ENCODE data around the gene SMG6. TPM values are rescaled to one million over a fixed set of nuclear protein-coding genes. Genes with fewer than 3 reads are reported as not detected.
"Not testable (repeated sequence)": the region's sequence is repeated elsewhere in the genome, so short reads cannot be mapped to it uniquely, and the experiment has no call there.

SMG6 gene
- total RNA-seq, 2 donors from 2014 or later = 12.5 to 22.1 TPM

DNA sequence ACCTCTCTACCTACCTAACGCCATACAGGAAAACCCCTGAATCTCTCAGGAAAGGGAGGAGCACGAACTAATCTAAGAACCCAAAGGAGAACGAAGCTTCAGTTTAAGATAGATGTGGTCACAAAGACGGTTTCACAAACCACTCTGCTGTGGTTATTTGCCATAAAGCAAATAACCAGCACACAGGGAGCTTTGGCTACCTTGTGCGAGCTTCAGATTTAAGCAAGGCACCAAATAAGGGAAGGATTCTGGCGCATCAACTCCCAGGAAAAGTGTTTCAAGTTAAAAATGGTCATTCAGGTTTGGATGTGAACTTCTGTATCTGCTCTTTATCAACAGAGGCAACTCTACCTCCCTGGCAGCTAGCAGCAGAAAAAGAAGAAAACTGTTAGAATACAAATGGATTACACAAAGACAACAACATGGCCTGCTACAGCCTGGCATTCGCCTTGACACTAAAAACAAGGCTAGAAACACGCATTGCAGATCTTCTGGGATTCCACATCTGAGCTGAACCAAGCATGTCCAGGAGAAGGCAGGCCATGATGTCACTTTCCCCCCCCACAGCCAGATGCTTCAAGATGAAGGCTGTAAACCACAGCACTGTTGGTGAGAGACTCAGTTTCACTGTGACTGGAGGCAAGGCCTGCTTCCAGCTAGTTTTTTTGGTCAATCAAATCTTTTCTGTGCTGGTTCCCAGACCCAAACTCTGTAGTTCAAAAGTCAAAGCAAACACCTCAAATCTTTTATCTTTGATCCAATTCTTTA is 43.6 kb downstream of the SMG6 start:
- DNase-seq = no peak
- no peaks in the 10 kb centered on the region for H3K27me3 ChIP-seq
- no peak overlapping the region for H3K27ac ChIP-seq
- H3K9me3 ChIP-seq = no peaks in the 10 kb centered on the region
- H3K4me3 ChIP-seq = no peak overlapping the region
- 79 to 90% methylated on average over 8 of the region's 8 CpGs for WGBS, 2 donors
- no peak for TF ChIP-seq POLR2A (IDR thresholded peaks at IDR 0.05)
- TF ChIP-seq, protein P1, sequence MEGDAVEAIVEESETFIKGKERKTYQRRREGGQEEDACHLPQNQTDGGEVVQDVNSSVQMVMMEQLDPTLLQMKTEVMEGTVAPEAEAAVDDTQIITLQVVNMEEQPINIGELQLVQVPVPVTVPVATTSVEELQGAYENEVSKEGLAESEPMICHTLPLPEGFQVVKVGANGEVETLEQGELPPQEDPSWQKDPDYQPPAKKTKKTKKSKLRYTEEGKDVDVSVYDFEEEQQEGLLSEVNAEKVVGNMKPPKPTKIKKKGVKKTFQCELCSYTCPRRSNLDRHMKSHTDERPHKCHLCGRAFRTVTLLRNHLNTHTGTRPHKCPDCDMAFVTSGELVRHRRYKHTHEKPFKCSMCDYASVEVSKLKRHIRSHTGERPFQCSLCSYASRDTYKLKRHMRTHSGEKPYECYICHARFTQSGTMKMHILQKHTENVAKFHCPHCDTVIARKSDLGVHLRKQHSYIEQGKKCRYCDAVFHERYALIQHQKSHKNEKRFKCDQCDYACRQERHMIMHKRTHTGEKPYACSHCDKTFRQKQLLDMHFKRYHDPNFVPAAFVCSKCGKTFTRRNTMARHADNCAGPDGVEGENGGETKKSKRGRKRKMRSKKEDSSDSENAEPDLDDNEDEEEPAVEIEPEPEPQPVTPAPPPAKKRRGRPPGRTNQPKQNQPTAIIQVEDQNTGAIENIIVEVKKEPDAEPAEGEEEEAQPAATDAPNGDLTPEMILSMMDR (IDR thresholded peaks at IDR 0.05) = no peak
- intact Hi-C loops (cut with DNase I) = no loop called here
- no peaks in the 10 kb centered on the region for H3K4me1 ChIP-seq
- ATAC-seq = no peak
- no peaks in the 10 kb centered on the region for H3K36me3 ChIP-seq (replicated peaks in 1 of 2; ENCODE audit: insufficient read depth in 1 of 2, low read depth in 2 of 2)

DNA sequence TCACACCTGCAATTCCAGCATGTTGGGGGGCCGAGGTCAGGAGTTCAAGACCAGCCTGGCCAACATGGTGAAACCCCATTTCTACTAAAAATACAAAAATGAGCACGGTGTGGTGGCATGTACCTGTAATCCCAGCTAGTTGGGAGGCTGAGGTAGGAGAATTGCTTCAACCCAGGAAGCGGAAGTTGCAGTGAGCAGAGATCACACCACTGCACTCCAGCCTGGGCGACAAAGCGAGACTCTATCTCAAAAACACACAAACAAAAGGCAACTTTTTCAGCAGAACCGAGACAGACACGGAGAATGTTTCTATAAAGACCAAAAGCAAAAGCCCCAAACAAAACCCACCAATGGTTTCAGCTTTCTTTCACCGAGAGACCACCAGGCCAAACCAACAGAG is 44.8 kb downstream of the SMG6 start:
- H3K4me3 ChIP-seq; DNase-seq; H3K27me3 ChIP-seq; ATAC-seq; H3K36me3 ChIP-seq (replicated peaks in 1 of 2; ENCODE audit: insufficient read depth in 1 of 2, low read depth in 2 of 2); H3K4me1 ChIP-seq; intact Hi-C loops (cut with DNase I); H3K9me3 ChIP-seq; H3K27ac ChIP-seq: not testable (repeated sequence)
- 91 to 97% methylated on average over 8 of the region's 8 CpGs for WGBS, 2 donors

DNA sequence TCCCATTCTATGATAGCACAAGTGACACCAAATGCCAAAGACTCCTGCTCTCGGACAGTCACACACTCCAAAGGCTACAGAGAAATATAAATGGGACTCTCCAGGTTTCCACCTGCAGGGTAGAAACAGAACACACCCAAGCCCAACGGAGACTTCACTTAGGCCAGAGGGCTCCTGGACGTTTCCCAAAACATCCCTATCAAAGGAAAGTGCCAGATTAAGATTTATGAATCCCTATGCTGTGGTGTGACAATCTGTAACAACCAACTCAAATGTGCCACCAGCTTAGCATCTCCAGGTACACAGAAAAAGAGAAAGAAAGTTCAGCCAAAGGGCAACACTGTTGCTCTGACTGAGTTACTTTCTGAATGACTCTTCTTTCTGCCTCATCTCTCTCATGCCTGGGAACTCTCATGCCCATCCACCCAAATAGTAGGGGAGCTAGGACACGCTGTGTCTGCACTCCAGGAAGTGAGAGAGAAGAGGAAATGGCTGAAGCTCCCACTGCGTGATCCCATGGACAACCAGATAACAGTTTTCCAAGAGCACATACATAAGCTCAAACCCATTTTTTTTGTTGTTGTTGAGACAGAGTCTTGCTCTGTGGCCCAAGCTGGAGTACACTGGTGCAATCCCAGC is 49.7 kb downstream of the SMG6 start:
- H3K27me3 ChIP-seq = no peaks in the 10 kb centered on the region
- H3K9me3 ChIP-seq = no peaks in the 10 kb centered on the region
- intact Hi-C loops (cut with DNase I) = no loop called here
- TF ChIP-seq, protein P1 (IDR thresholded peaks at IDR 0.05) = no peak
- TF ChIP-seq POLR2A (IDR thresholded peaks at IDR 0.05) = no peak
- no peak for DNase-seq
- no peak overlapping the region for H3K4me3 ChIP-seq
- no peaks in the 10 kb centered on the region for H3K36me3 ChIP-seq (replicated peaks in 1 of 2; ENCODE audit: insufficient read depth in 1 of 2, low read depth in 2 of 2)
- 68 to 74% methylated on average over 5 of the region's 5 CpGs for WGBS, 2 donors
- no peak for ATAC-seq
- H3K27ac ChIP-seq = no peak overlapping the region
- no peaks in the 10 kb centered on the region for H3K4me1 ChIP-seq

DNA sequence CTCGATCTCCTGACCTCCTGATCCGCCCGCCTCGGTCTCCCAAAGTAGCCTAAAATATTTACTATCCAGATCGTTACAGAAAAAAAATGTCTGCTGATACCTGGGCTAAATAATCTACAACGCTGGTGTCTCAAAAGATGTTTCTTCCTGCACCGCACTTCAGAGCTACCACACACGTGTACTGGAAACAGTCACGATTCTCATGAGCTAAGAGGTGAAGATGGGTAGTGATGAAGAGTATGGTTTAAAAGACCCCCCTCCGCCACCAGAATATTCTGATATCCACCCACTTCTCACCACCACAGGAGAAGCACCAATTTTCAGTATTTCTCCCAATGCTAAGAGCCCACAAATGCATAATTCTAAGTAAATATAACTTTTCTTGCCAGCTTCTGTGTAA is 50.2 kb downstream of the SMG6 start:
- 86 to 89% methylated on average over 10 of the region's 10 CpGs for WGBS, 2 donors
- no peak for ATAC-seq
- Histone ChIP-seq H3K9me3 (no peaks in the 10 kb centered on the region), H3K27me3 (no peaks in the 10 kb centered on the region), H3K27ac (no peak overlapping the region), H3K4me1 (no peaks in the 10 kb centered on the region), H3K36me3 (replicated peaks in 1 of 2; ENCODE audit: insufficient read depth in 1 of 2, low read depth in 2 of 2) (no peaks in the 10 kb centered on the region), H3K4me3 (no peak overlapping the region)
- intact Hi-C loops (cut with DNase I) = no loop called here
- TF ChIP-seq POLR2A (IDR thresholded peaks at IDR 0.05) = no peak
- TF ChIP-seq, protein P1 (IDR thresholded peaks at IDR 0.05) = no peak
- no peak for DNase-seq

DNA sequence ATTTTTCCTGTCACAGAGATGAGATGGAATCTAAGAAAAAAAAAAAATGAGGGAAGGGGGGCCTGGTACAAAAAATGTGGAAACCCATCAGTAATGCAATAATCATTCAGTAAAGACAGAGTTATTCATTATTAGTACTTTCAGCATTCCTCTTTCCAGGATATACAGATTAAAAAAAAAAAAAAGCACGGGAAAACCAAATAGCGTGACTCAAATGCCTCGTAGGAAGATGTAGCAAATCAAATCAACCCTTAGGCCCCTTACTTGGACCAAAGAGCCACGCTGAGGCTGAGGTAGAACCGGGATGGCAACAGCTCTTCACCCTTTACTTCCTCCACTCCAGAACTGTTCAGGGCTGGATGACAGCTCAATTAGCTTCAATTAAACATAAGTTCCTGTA is 52.5 kb downstream of the SMG6 start:
- intact Hi-C loops (cut with DNase I) = no loop called here
- Histone ChIP-seq H3K4me3 (no peak overlapping the region), H3K36me3 (replicated peaks in 1 of 2; ENCODE audit: insufficient read depth in 1 of 2, low read depth in 2 of 2) (no peaks in the 10 kb centered on the region), H3K27ac (no peak overlapping the region), H3K4me1 (no peaks in the 10 kb centered on the region), H3K27me3 (no peaks in the 10 kb centered on the region), H3K9me3 (no peaks in the 10 kb centered on the region)
- TF ChIP-seq, protein P1 (IDR thresholded peaks at IDR 0.05) = no peak
- TF ChIP-seq POLR2A (IDR thresholded peaks at IDR 0.05) = no peak
- DNase-seq (no peak), ATAC-seq (no peak)
- 79 to 81% methylated on average over 5 of the region's 5 CpGs for WGBS, 2 donors
